Measurements from ENCODE around the gene DLGAP1.
"Not testable (repeated sequence)": the region's sequence is repeated elsewhere in the genome, so short reads cannot be mapped to it uniquely, and the experiment has no call there.

The DLGAP1 gene

GRCh38 chr18:3610813-3611212 is 844.3 kb downstream of the DLGAP1 start:
- DNase-seq: no peak

- no peak for DNase-seq
Observed at GRCh38 chr18:3610188-3610708, 844.9 kb downstream of the DLGAP1 start.

GRCh38 chr18:3608488-3608887 is 846.6 kb downstream of the DLGAP1 start:
- no peak for DNase-seq

- DNase-seq: not testable (repeated sequence)
Observed at GRCh38 chr18:3608099-3608453, 847.0 kb downstream of the DLGAP1 start.

GRCh38 chr18:3607309-3608098 is 847.6 kb downstream of the DLGAP1 start:
- no peak for DNase-seq

GRCh38 chr18:3606863-3607262 is 848.2 kb downstream of the DLGAP1 start:
- not testable (repeated sequence) for DNase-seq

- no peak for DNase-seq
Observed at GRCh38 chr18:3605954-3606443, 849.1 kb downstream of the DLGAP1 start.

- no peak for DNase-seq
Observed at GRCh38 chr18:3605486-3605952, 849.6 kb downstream of the DLGAP1 start.

- DNase-seq: no peak
Observed at GRCh38 chr18:3604498-3605408, 850.4 kb downstream of the DLGAP1 start.

GRCh38 chr18:3604235-3604497 is 850.9 kb downstream of the DLGAP1 start:
- DNase-seq: no peak

GRCh38 chr18:3603421-3604234 is 851.5 kb downstream of the DLGAP1 start:
- peak; percentile 76 for DNase-seq

- not testable (repeated sequence) for DNase-seq
Observed at GRCh38 chr18:3601106-3601755, 853.9 kb downstream of the DLGAP1 start.

- no peak for DNase-seq
Observed at GRCh38 chr18:3599861-3600260, 855.2 kb downstream of the DLGAP1 start.

- DNase-seq: no peak
Observed at GRCh38 chr18:3599195-3599594, 855.9 kb downstream of the DLGAP1 start.

GRCh38 chr18:3598581-3598980 is 856.5 kb downstream of the DLGAP1 start:
- no peak for DNase-seq

- no peak for DNase-seq
Observed at GRCh38 chr18:3597409-3598357, 857.4 kb downstream of the DLGAP1 start.

GRCh38 chr18:3596637-3597384 is 858.3 kb downstream of the DLGAP1 start:
- DNase-seq: no peak

GRCh38 chr18:3596324-3596636 is 858.8 kb downstream of the DLGAP1 start:
- no peak for DNase-seq

- no peak for DNase-seq
Observed at GRCh38 chr18:3595369-3596273, 859.5 kb downstream of the DLGAP1 start.
